Cortex of kidney (tissue), 1 donor: ENCODE results near the gene ESPNL.

Source experiments
- DNase-seq: peaks from one replicate; lab custom pipeline; 2025; lab: John Stamatoyannopoulos, UW

The ESPNL gene

GRCh38 chr2:238128061-238128440, 27.9 kb downstream of the ESPNL start:
- DNase-seq: no peak

- no peak for DNase-seq
Observed at GRCh38 chr2:238128534-238129001, 28.4 kb downstream of the ESPNL start.

GRCh38 chr2:238129166-238130010, 29.2 kb downstream of the ESPNL start:
- no peak for DNase-seq

- no peak for DNase-seq
Observed at GRCh38 chr2:238130111-238130695, 30.1 kb downstream of the ESPNL start.

GRCh38 chr2:238130696-238131628, 30.8 kb downstream of the ESPNL start:
- no peak for DNase-seq

- no peak for DNase-seq
Observed at GRCh38 chr2:238131761-238132462, 31.8 kb downstream of the ESPNL start.

- DNase-seq: no peak
Observed at GRCh38 chr2:238132463-238133450, 32.6 kb downstream of the ESPNL start.

- no peak for DNase-seq
Observed at GRCh38 chr2:238133499-238134392, 33.6 kb downstream of the ESPNL start.

GRCh38 chr2:238134393-238134785, 34.2 kb downstream of the ESPNL start:
- no peak for DNase-seq

- DNase-seq: no peak
Observed at GRCh38 chr2:238135601-238136150, 35.5 kb downstream of the ESPNL start.

- no peak for DNase-seq
Observed at GRCh38 chr2:238136820-238137537, 36.8 kb downstream of the ESPNL start.

GRCh38 chr2:238137885-238138284, 37.7 kb downstream of the ESPNL start:
- no peak for DNase-seq

GRCh38 chr2:238138331-238139195, 38.4 kb downstream of the ESPNL start, which contains the start of gene KLHL30:
TSS of gene KLHL30 (plus strand) at chr2:238138668. CDS start at chr2:238140755, 2,087 bp downstream.
- DNase-seq: no peak

GRCh38 chr2:238139196-238140039, 39.3 kb downstream of the ESPNL start:
- no peak for DNase-seq

GRCh38 chr2:238140040-238140439, 39.9 kb downstream of the ESPNL start:
- DNase-seq: no peak
